GM18508 (cell line): ENCODE results near the gene LRCH1.
"Not testable (repeated sequence)": the region's sequence is repeated elsewhere in the genome, so short reads cannot be mapped to it uniquely, and the experiment has no call there.

ENCODE experiments used
- ATAC-seq: cut with Tn5 transposase; IDR thresholded peaks from one replicate; pipeline ENCODE4 v1.9.1; 2021; ENCODE audit warnings: moderate number of reproducible peaks; ENCODE audit not compliant: insufficient read depth, unreplicated experiment

The LRCH1 gene

DNA sequence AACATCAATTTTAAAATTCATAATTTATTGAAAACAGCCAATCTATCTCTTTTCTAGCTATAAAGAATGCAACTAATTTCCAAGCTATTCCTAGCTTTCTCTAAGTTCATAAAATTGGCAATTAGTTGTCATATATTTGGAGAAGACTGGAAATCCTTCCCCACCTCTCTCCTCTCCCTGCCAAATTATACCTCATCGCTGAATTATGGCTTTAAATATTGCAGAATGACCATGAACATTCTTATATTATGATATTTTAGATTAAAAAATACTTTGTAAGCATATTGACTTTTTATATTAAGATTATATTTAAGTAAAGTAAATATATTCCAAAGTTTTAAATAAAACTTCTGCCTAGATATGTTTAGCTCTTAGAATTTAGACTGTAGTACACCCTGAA is 185.8 kb downstream of the LRCH1 start:
- no peak for ATAC-seq

- ATAC-seq, result no peak
Observed at GRCh38 chr13:46739447-46740098, 186.6 kb downstream of the LRCH1 start.

GRCh38 chr13:46743191-46743590 is 190.2 kb downstream of the LRCH1 start:
- no peak for ATAC-seq

DNA sequence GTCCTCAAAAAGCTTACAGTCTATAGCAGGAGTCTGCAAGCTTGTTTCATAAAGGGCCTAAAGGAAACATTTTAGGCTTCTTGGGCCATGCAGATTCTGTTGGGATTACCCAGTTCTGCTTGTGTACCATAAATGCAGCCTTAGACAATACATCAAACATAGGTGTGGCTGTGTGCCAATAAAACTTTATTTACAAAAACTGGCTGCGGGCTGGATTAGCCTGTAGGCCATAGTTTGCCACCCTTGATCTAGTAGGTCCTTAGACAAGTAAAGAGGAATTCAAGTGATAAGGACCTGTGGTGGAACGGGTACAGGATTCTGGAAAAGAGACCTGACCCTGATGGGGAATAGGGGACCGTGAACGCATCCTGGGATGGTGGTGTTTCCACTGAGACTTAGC is 192.1 kb downstream of the LRCH1 start:
- no peak for ATAC-seq

GRCh38 chr13:46745706-46746105 is 192.7 kb downstream of the LRCH1 start:
- ATAC-seq, result no peak

- ATAC-seq, result no peak
Observed at GRCh38 chr13:46747031-46747820, 194.3 kb downstream of the LRCH1 start.

DNA sequence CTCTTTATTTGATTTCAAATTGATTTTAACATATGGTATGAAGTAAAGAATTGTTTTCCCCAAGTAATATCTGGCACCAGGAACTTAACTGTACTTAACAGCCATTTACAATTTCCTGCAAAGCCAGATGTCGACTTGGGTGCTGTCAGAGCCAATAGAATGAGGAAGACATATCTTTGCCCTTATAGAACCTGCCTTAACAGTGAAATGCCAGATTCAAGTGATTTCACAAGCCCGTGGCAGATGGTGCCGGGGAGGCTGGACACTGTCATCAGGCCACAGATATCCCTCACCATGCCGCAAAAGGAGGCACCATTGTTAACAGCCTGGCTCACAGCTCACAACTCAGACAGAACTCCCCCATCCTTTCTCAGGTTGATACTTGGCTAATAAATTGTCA is 195.3 kb downstream of the LRCH1 start:
- ATAC-seq, result no peak

DNA sequence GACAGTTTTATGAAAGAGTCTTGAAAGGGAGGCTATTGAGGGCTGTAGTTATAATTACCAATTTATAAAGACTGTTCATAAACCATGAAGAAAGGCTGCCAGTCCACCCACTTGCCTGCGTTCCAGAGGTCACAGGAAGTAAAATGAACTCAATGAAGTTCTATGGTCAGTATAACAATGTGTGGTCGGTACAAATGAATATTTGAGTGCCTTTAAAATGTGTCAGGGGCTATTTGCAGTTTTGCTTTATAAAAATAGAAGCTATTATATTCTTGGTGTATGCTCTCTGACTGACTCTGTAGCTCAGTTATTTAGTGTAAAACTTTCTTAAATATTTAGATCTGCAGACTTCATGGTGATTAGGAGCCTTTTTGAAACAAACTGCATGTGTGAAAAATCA is 197.0 kb downstream of the LRCH1 start:
- ATAC-seq, result no peak

GRCh38 chr13:46751811-46752635 is 199.1 kb downstream of the LRCH1 start:
- peak; percentile 85 for ATAC-seq

- no peak for ATAC-seq
Observed at GRCh38 chr13:46753137-46753536, 200.2 kb downstream of the LRCH1 start.

DNA sequence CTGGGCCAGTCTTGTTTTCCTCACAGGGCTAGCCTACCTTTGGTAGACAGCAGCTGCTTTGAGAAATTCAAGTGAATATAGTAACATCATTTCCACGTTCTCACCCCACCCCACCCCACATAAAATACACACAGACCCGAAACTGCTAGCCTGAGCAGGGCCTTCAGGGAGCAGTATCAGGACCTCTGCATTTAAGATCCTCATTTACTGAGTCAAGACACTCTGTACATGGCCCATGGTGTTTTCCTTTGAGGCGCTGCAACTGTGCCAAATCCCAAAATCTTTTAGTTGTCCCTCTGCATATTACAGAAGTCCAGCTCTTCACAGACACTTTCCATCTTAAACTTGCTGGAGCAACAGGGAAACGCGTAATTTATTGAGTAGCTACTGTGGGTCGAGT is 200.9 kb downstream of the LRCH1 start:
- ATAC-seq, result no peak

- no peak for ATAC-seq
Observed at GRCh38 chr13:46754812-46755211, 201.8 kb downstream of the LRCH1 start.

- ATAC-seq, result not testable (repeated sequence)
Observed at GRCh38 chr13:46755508-46755907, 202.5 kb downstream of the LRCH1 start.

DNA sequence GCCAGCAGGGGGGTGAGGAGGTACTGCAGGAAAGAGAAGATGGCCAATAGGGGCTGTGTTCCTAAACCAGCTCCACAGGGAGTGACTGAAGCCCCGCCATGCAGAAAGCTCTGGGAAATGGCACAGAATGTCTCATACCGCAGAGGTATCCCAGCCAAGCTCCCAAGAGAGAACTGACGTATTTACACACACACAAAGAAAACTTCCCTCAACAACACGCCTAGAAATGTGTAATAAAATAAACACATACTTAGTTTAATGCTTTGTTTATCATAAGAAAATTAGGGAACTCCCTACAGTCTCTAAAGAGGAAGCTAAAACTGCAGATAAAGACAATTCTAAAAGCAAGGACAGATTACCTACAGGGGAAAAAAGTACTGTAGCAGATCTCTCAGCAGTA is 204.0 kb downstream of the LRCH1 start:
- no peak for ATAC-seq

DNA sequence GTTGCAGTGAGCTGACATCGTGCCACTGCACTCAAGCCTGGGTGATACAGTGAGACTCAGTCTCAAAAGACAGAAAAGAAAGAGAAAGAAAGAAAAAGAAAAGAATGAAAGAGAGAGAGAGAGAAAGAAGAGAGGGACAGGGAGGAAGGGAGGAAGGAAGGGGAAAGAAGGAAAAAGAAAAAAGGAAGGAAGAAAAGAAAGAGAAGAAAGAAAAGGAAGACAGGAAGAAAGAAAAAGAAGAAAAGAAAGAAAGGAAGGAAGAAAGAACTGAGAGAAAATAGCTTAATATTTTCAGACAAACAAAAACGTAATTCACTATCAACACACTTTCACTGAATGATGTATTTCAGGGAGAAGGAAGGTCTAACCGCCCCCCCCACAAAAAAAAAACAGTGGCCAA is 204.7 kb downstream of the LRCH1 start:
- ATAC-seq, result no peak

- ATAC-seq, result no peak
Observed at GRCh38 chr13:46759846-46760245, 206.9 kb downstream of the LRCH1 start.

DNA sequence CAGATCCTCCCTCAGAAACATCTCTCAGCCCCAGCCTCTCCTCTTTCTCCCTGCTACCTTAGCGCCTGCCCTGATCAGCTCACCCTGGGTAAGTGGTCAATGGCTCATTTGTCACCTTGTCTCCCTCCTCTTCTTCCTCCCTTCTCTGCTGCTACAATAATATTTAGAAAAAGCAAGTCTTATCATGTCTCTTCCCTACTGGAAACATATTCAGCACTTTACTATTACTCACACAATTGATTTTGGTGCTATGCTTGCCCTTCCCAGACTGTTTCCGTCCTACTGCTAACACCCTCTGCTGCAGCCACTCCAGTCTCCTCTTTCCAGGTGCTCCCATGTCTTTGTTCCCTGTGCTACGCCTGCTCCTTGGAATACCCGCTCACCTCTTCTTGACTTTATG is 208.2 kb downstream of the LRCH1 start:
- no peak for ATAC-seq

DNA sequence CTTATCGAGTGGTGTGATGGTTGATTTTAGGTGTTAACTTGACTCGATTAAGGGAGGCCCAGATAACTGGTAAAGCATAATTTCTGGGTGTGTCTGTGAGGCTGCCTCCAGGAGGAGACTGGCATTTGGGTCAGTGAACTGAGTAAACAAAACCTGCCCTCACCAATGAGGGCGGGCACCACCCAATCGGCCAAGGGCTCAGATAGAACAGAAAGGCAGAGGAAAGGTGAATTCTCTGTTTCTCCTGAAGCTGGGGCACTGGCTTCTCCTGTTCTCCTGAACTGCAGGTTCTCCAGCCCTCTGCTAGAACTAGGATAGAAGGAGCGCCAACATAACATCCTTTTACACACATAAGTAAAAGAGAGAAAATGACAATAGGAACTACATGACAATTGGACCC is 208.9 kb downstream of the LRCH1 start:
- no peak for ATAC-seq

DNA sequence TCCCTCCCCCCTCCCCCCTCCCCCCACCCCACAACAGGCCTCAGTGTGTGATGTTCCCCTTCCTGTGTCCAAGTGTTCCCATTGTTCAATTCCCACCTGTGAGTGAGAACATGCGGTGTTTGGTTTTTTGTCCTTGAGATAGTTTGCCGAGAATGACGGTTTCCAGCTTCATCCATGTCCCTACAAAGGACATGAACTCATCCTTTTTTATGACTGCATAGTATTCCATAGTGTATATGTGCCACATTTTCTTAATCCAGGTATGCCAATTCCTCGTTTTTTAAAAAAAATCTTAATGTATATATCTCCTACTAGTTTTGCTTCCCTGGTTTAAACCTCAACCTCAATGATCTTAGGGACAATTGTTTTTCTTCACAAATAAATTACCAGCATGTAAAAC is 217.0 kb downstream of the LRCH1 start:
- not testable (repeated sequence) for ATAC-seq

DNA sequence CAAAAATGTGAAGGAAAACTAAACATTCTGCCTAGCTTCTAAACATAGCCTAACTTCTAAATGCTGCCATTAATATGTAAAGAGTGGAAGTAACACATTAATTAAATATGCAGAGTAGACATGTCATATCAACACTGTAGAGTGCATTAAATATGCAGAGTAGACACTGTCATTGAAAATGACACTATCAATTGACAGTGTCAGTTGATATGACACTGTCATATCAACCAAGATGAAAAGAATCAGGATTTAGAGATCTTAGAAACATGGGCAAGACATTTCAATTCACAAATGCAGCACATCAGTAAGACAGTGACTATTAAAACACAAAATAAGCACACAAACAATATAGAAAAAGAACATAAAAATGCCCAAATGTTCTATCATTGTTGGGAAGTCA is 218.7 kb downstream of the LRCH1 start:
- ATAC-seq, result no peak

DNA sequence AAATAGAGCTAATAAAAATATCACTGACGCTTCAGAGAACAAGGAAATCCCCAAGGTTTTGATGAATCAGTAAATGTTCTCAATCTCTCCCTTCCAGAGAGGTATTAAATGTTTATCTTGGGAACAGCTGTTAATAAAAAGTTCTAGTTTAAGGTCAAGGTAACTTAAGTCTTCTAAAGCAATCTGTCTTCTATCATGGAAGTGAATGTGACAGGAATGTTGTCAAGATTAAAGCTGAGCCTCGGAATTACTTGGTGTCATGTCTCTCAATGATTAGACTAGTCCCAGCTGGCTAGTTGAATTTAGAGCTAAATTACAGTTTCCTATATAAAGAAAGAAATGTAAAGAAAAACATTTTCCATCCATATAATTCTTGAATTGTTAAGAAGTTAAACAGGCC is 220.6 kb downstream of the LRCH1 start:
- ATAC-seq, result no peak
